CD14-positive monocyte (primary cell): ENCODE measurements around the gene STUB1. TPM values are rescaled to one million over a fixed set of nuclear protein-coding genes. Genes with fewer than 3 reads are reported as not detected.
A peak's percentile ranks its signal among the peaks of the same experiment; 100 is the strongest.
"Not testable (repeated sequence)": the region's sequence is repeated elsewhere in the genome, so short reads cannot be mapped to it uniquely, and the experiment has no call there.

Experiments
- DNase-seq, 3 donors: peaks; one replicate each; pipeline ENCODE4 v3.0.0-alpha.2; 2011 to 2022
- H2AFZ ChIP-seq: 2 replicates; pipeline ENCODE4 v1.6.0; 2012; ENCODE audit warnings: mild to moderate bottlenecking, low read depth, low read length, inconsistent platforms; ENCODE audit not compliant: insufficient read depth, poor library complexity, severe bottlenecking
- H3K27ac ChIP-seq, 2 donors: 1 replicate in 1 of 2; 2 replicates in 1 of 2; pipeline ENCODE4 v1.5.1; 2012 to 2013; ENCODE audit warnings: low read length in 2 of 2, control low read depth in 1 of 2, inconsistent platforms in 1 of 2, low read depth in 1 of 2, mild to moderate bottlenecking in 1 of 2
- H3K27me3 ChIP-seq, 2 donors: one replicate each; pipeline versions ENCODE4 v1.6.0 to v1.6.1; 2011 to 2013; ENCODE audit warnings: low read length in 2 of 2; ENCODE audit not compliant: control insufficient read depth in 2 of 2, insufficient read depth in 2 of 2
- H3K36me3 ChIP-seq, 2 donors: replicated peaks in 1 of 2; 1 replicate in 1 of 2; 2 replicates in 1 of 2; pipeline versions ENCODE4 v1.5.1 to v1.6.1; 2012 to 2013; ENCODE audit warnings: low read length in 2 of 2, control low read depth in 1 of 2, inconsistent platforms in 1 of 2, mild to moderate bottlenecking in 1 of 2; ENCODE audit not compliant: insufficient read depth in 2 of 2, control insufficient read depth in 1 of 2
- H3K4me1 ChIP-seq, 2 donors: 1 replicate in 1 of 2; 2 replicates in 1 of 2; pipeline versions ENCODE4 v1.5.1 to v1.6.1; 2012 to 2013; ENCODE audit warnings: low read length in 2 of 2, control low read depth in 1 of 2, inconsistent platforms in 1 of 2, mild to moderate bottlenecking in 1 of 2, moderate library complexity in 1 of 2; ENCODE audit not compliant: insufficient read depth in 2 of 2, control insufficient read depth in 1 of 2
- H3K4me2 ChIP-seq: replicated peaks from 2 replicates; pipeline ENCODE3; 2012; ENCODE audit warnings: low read length, moderate library complexity, mild to moderate bottlenecking; ENCODE audit not compliant: poor library complexity, severe bottlenecking; ENCODE audit errors: extremely low read depth
- H3K4me3 ChIP-seq, 3 experiments: fragments of 200-600 bp in 1 of 3; sonication (generic) in 1 of 3; replicated peaks in 1 of 3; 1 replicate in 2 of 3; 2 replicates in 1 of 3; pipeline ENCODE4 v1.5.1; 2011 to 2013; ENCODE audit warnings: low read length in 3 of 3, mild to moderate bottlenecking in 3 of 3, control low read depth in 2 of 3, low read depth in 2 of 3, inconsistent platforms in 1 of 3, moderate library complexity in 1 of 3
- H3K79me2 ChIP-seq: 2 replicates; pipeline ENCODE4 v1.6.0; 2012; ENCODE audit warnings: mild to moderate bottlenecking, control low read depth, inconsistent platforms, low read length, moderate library complexity; ENCODE audit not compliant: insufficient read depth
- H3K9ac ChIP-seq: 2 replicates; pipeline ENCODE4 v1.6.0; 2017; ENCODE audit warnings: low read length, mild to moderate bottlenecking; ENCODE audit not compliant: insufficient read depth, poor library complexity, severe bottlenecking
- H3K9me3 ChIP-seq, 2 donors: replicated peaks in 1 of 2; 1 replicate in 1 of 2; 2 replicates in 1 of 2; pipeline versions ENCODE4 v1.5.1 to v1.6.1; 2012 to 2013; ENCODE audit warnings: low read length in 2 of 2, control low read depth in 1 of 2; ENCODE audit not compliant: control insufficient read depth in 1 of 2, insufficient read depth in 1 of 2
- H4K20me1 ChIP-seq: 2 replicates; pipeline ENCODE4 v1.6.0; 2012; ENCODE audit warnings: mild to moderate bottlenecking, low read length, control low read depth, moderate library complexity; ENCODE audit not compliant: insufficient read depth
- H3K27ac Mint-ChIP-seq, 7 donors: one replicate each; pipeline ENCODE4 v1.8.0; 2020; ENCODE audit warnings: mild to moderate bottlenecking in 7 of 7, mixed read lengths in 7 of 7, moderate library complexity in 6 of 7, inconsistent platforms in 2 of 7
- H3K27me3 Mint-ChIP-seq, 3 donors: one replicate each; pipeline ENCODE4 v1.8.0; 2021 to 2022; ENCODE audit warnings: low read depth in 3 of 3, mild to moderate bottlenecking in 3 of 3, mixed read lengths in 3 of 3, moderate library complexity in 3 of 3, inconsistent platforms in 1 of 3
- H3K36me3 Mint-ChIP-seq, 2 donors: one replicate each; pipeline ENCODE4 v1.8.0; 2020; ENCODE audit warnings: mixed read lengths in 2 of 2, inconsistent platforms in 1 of 2, mild to moderate bottlenecking in 1 of 2
- H3K4me1 Mint-ChIP-seq: one replicate; pipeline ENCODE4 v1.8.0; 2020; ENCODE audit warnings: mild to moderate bottlenecking, mixed read lengths
- H3K4me3 Mint-ChIP-seq, 2 donors: one replicate each; pipeline ENCODE4 v1.8.0; 2020; ENCODE audit warnings: mild to moderate bottlenecking in 2 of 2, mixed read lengths in 2 of 2, moderate library complexity in 1 of 2
- H3K9me3 Mint-ChIP-seq, 7 donors: one replicate each; pipeline ENCODE4 v1.8.0; 2020 to 2022; ENCODE audit warnings: mixed read lengths in 7 of 7, mild to moderate bottlenecking in 6 of 7, moderate library complexity in 6 of 7, inconsistent platforms in 2 of 7
- CTCF ChIP-seq: fragments of 200-600 bp; IDR thresholded peaks from one replicate; pipeline ENCODE4 v1.8.0; 2022; ENCODE audit warnings: antibody characterized with exemption, mild to moderate bottlenecking
- WGBS: methylation state at CpG from one replicate; pipeline ENCODE4 v1.1.5; 2013; ENCODE audit warnings: missing lambda C conversion rate; ENCODE audit not compliant: insufficient coverage; 5-methylcytosine and 5-hydroxymethylcytosine counted together
- intact Hi-C, 2 donors: fragments of 100-400 bp; cut with micrococcal nuclease; formaldehyde crosslinking; loops; one replicate each; pipeline versions ENCODE4 v1.15.0 to v1.15.1; 2023
- polyA plus RNA-seq, 3 donors: library from polyadenylated mRNA; depleted of rRNA in 1 of 3; unstranded in 2 of 3; stranded (reverse) in 1 of 3; fragments of 300-500 nt in 2 of 3; fragments of >200 nt in 1 of 3; fragmentation: Illumina TruSeq in 2 of 3; gene quantifications; 1 replicate in 2 of 3; 2 replicates in 1 of 3; pipeline ENCODE4 v1.2.3, GENCODE V29; 2012 to 2021

Gene STUB1
- polyA plus RNA-seq, 3 donors: 83.3 to 108 (median 106) TPM

GRCh38 chr16:687499-687898 lies 7.3 kb downstream of the STUB1 start:
- no peak overlapping the region for H3K4me2 ChIP-seq
- peaks cover 17% of the 10 kb centered on the region for H4K20me1 ChIP-seq
- Mint-ChIP-seq H3K9me3 (peaks cover 0 to 10% (median 2%) of the 10 kb centered on the region in 7 donors), H3K4me3 (no peak overlapping the region), H3K4me1 (peaks cover 25% of the 10 kb centered on the region), H3K27ac (no peak overlapping the region), H3K27me3 (peaks cover 15 to 18% (median 16%) of the 10 kb centered on the region in 3 donors), H3K36me3 (peaks cover 20 to 28% of the 10 kb centered on the region in 2 donors)
- no peak overlapping the region for H2AFZ ChIP-seq
- TF ChIP-seq CTCF: no peak
- H3K4me3 ChIP-seq: no peak overlapping the region
- 92% methylated on average over 19 of the region's 19 CpGs for WGBS
- H3K9ac ChIP-seq: no peak overlapping the region
- H3K36me3 ChIP-seq: peaks cover 8 to 12% of the 10 kb centered on the region in 2 donors
- peaks cover 11% of the 10 kb centered on the region for H3K79me2 ChIP-seq
- no peak for DNase-seq
- peaks cover 37 to 53% of the 10 kb centered on the region in 2 donors for H3K4me1 ChIP-seq
- H3K27me3 ChIP-seq: peaks cover 3 to 16% of the 10 kb centered on the region in 2 donors
- intact Hi-C loops: no loop called here
- H3K9me3 ChIP-seq: peaks cover 0 to under 1% of the 10 kb centered on the region in 2 donors
- no peak overlapping the region for H3K27ac ChIP-seq

GRCh38 chr16:689175-689897 lies 9.1 kb downstream of the STUB1 start:
- peak overlapping the region; percentile 75 for H3K9ac ChIP-seq
- peak overlapping the region; percentile 77 to 92 (median 87) for H3K4me3 ChIP-seq
- peak in 1 of 3 donors; percentile 32 for DNase-seq
- 89% methylated on average over 24 of the region's 26 CpGs for WGBS
- H3K9me3 ChIP-seq: peaks cover 0 to 4% of the 10 kb centered on the region in 2 donors
- intact Hi-C loops: no loop called here
- H3K4me3 Mint-ChIP-seq: peak overlapping the region; percentile 87 to 94
- H3K4me1 Mint-ChIP-seq: peaks cover 16% of the 10 kb centered on the region
- peaks cover under 1 to 10% (median 6%) of the 10 kb centered on the region in 7 donors for H3K9me3 Mint-ChIP-seq
- peak overlapping the region; percentile 70 to 80 for H3K27ac ChIP-seq
- peaks cover 15 to 29% of the 10 kb centered on the region in 2 donors for H3K27me3 ChIP-seq
- peaks cover 26 to 43% of the 10 kb centered on the region in 2 donors for H3K4me1 ChIP-seq
- peaks cover 4% of the 10 kb centered on the region for H4K20me1 ChIP-seq
- H3K79me2 ChIP-seq: no peaks in the 10 kb centered on the region
- H3K36me3 ChIP-seq: peaks cover 0 to 11% of the 10 kb centered on the region in 2 donors
- H3K36me3 Mint-ChIP-seq: peaks cover 17 to 22% of the 10 kb centered on the region in 2 donors
- TF ChIP-seq CTCF: no peak
- peaks cover 31 to 36% (median 32%) of the 10 kb centered on the region in 3 donors for H3K27me3 Mint-ChIP-seq
- peak overlapping the region in 6 of 7 donors; percentile 74 to 93 (median 85) for H3K27ac Mint-ChIP-seq
- H2AFZ ChIP-seq: peak overlapping the region; percentile 86
- peak overlapping the region; percentile 95 for H3K4me2 ChIP-seq

GRCh38 chr16:691242-691641 lies 11.0 kb downstream of the STUB1 start:
- DNase-seq, H3K9me3 ChIP-seq, H4K20me1 ChIP-seq, H3K4me2 ChIP-seq, H3K9ac ChIP-seq, H3K79me2 ChIP-seq, H2AFZ ChIP-seq, intact Hi-C loops, H3K4me3 ChIP-seq, H3K27ac ChIP-seq: not testable (repeated sequence)
- Mint-ChIP-seq H3K4me3 (peak overlapping the region; percentile 43 to 94), H3K9me3 (peaks cover 3 to 15% (median 7%) of the 10 kb centered on the region in 7 donors), H3K36me3 (peaks cover 13 to 19% of the 10 kb centered on the region in 2 donors), H3K4me1 (peaks cover 25% of the 10 kb centered on the region), H3K27ac (peak overlapping the region in 1 of 7 donors; percentile 70), H3K27me3 (peaks cover 44 to 54% (median 49%) of the 10 kb centered on the region in 3 donors)
- peaks cover 20 to 47% of the 10 kb centered on the region in 2 donors for H3K27me3 ChIP-seq
- peaks cover 0 to 11% of the 10 kb centered on the region in 2 donors for H3K36me3 ChIP-seq
- 92% methylated on average over 12 of the region's 16 CpGs for WGBS
- H3K4me1 ChIP-seq: peaks cover 33 to 45% of the 10 kb centered on the region in 2 donors
